GM10248 (cell line): ENCODE results near the gene POLR1E.

Source experiments
- CTCF ChIA-PET: fragments of 300-600 bp; sonication (Branson Sonifier 250); formaldehyde crosslinking; extraction: SDS; loops from one replicate; lab custom pipeline; 2021; ENCODE audit warnings: antibody characterized with exemption; lab: Yijun Ruan, JAX
- POLR2A ChIA-PET: fragments of 350-650 bp; sonication (Branson Sonifier 250); formaldehyde crosslinking; extraction: SDS; loops from one replicate; lab custom pipeline; 2020; ENCODE audit warnings: antibody characterized with exemption; lab: Yijun Ruan, JAX
- DNase-seq: peaks from one replicate; pipeline ENCODE4 v3.0.0; 2012; ENCODE audit errors: extremely low spot score
- CTCF ChIP-seq: IDR thresholded peaks from 2 replicates; pipeline ENCODE4 v1.5.1; 2012; ENCODE audit warnings: mild to moderate bottlenecking, low read depth; ENCODE audit errors: extremely low read depth, missing control alignments, control extremely low read depth

The POLR1E gene

GRCh38 chr9:37480759-37481158 lies 5.0 kb upstream of the POLR1E start:
- POLR2A ChIA-PET, result no interaction called here
- DNase-seq, result no peak
- no peak for TF ChIP-seq CTCF
- CTCF ChIA-PET, result interaction anchor here (0.6 to 2.3 kb wide), 16 partner anchors 10 to 606 kb away, joined by 3 to 13 read pairs (median 3); partner anchors contain the start of genes FBXO10 and ZBTB5

- CTCF ChIA-PET, result interaction anchor here (1.0 to 1.8 kb wide), 5 partner anchors 9 to 758 kb away, joined by 3 to 10 read pairs (median 4); no protein-coding TSS in a partner anchor
- POLR2A ChIA-PET, result interaction anchor here (1.9 kb wide), 1 partner anchor 20 kb away, joined by 4 read pairs; no protein-coding TSS in a partner anchor
- TF ChIP-seq CTCF, result no peak
- no peak for DNase-seq
Observed at GRCh38 chr9:37486256-37486615, 488 bp downstream of the POLR1E start.

- ChIA-PET CTCF (interaction anchor here (1.0 to 1.8 kb wide), 6 partner anchors 8 to 758 kb away, joined by 3 to 10 read pairs (median 4); no protein-coding TSS in a partner anchor), POLR2A (interaction anchor here (1.0 to 1.9 kb wide), 2 partner anchors 20 to 22 kb away, joined by 4 to 5 read pairs; partner anchors contain the start of gene ZBTB5)
- no peak for TF ChIP-seq CTCF
- no peak for DNase-seq
Observed at GRCh38 chr9:37486616-37487548, 1.1 kb downstream of the POLR1E start.

- DNase-seq, result no peak
- no peak for TF ChIP-seq CTCF
- ChIA-PET POLR2A (no interaction called here), CTCF (interaction anchor here (1.2 to 1.5 kb wide), 3 partner anchors 11 to 65 kb away, joined by 3 to 5 read pairs (median 4); no protein-coding TSS in a partner anchor)
Observed at GRCh38 chr9:37491939-37492338, 6.2 kb downstream of the POLR1E start.

- ChIA-PET POLR2A (no interaction called here), CTCF (interaction anchor here (0.9 to 3.2 kb wide), 4 partner anchors 9 to 14 kb away, joined by 4 to 12 read pairs (median 9); no protein-coding TSS in a partner anchor)
- DNase-seq, result no peak
- no peak for TF ChIP-seq CTCF
Observed at GRCh38 chr9:37495571-37495970, 9.8 kb downstream of the POLR1E start.

GRCh38 chr9:37496020-37496419 lies 10.3 kb downstream of the POLR1E start:
- ChIA-PET CTCF (interaction anchor here (1.8 to 3.2 kb wide), 3 partner anchors 9 to 13 kb away, joined by 8 to 12 read pairs (median 10); no protein-coding TSS in a partner anchor), POLR2A (no interaction called here)
- no peak for TF ChIP-seq CTCF
- no peak for DNase-seq
